HG02678 (cell line): ENCODE results near the gene PPP3CA.
A peak's percentile ranks its signal among the peaks of the same experiment; 100 is the strongest.

Experiments used
- ATAC-seq: cut with Tn5 transposase; IDR thresholded peaks from one replicate; pipeline ENCODE4 v1.9.1; 2021; ENCODE audit warnings: mild to moderate bottlenecking, moderate library complexity; ENCODE audit not compliant: unreplicated experiment

Gene PPP3CA

GRCh38 chr4:101332424-101332823 is 14.9 kb downstream of the PPP3CA start:
- ATAC-seq, result no peak

- ATAC-seq, result no peak
These were observed 16.3 kb downstream of the PPP3CA start for GRCh38 chr4:101331017-101331416.

- ATAC-seq, result no peak
These were observed 17.7 kb downstream of the PPP3CA start for GRCh38 chr4:101329592-101329991.

DNA sequence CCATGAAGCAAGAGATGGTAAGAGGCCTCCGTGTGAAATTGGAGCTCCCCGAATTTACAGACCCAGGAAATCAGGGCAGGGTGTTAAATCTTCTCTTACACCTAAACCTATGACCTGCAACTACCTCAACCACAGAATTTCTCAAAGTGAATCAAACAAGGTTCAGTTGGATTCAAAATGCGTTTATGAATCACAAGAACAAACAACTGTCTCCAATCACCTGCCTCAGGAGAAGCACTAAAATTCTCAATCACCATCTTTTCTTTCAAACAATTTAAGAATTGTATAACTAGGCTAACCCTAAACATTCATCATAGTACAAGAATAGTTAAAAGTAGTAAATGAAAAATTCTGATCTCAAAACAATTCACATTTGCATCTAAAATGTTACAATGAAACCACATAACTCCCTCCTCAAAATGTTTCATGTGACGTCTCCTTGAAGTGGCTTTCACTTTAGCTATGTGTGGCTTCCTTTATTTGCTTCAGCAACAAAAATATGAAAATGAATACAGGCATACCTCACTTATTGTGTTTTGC is 19.2 kb downstream of the PPP3CA start:
- ATAC-seq, result peak; percentile 91

DNA sequence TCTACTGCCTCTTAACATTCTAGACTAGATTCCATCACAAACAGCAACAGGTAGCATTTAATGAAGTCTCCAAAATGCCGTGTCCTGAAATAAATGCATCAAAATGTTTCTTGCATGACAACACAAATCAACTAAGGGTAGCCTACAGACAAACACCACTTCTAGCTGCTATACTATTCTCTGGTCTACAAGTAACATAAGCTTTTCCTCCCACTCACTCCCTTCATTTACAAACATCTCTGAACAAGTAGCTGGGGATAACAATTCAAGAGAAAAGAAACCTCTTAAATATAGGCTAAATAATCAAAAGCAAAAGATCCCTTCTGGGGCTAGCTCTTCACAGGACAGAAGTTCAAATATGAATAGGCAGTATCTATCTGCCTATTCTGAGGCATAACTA is 20.8 kb downstream of the PPP3CA start:
- ATAC-seq, result no peak

DNA sequence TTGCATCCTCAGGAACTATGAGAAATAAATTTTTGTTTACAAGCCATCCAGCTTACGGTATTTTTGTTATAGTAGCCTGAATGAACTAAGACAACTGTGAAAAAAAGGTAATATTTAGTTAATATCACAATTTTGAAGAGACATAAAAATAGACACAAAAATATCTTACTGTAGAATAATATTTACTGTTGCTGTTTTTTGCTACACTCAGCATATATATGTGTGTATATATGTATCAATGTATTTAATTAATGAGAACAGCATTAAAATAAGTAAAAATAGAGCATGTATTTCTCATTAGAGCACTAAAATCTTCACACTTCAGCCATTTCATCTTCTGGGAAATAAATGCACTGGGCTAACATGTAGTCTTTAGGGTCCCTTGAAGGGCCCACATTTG is 24.6 kb downstream of the PPP3CA start:
- ATAC-seq, result no peak

- ATAC-seq, result no peak
These were observed 25.8 kb downstream of the PPP3CA start for GRCh38 chr4:101321481-101322042.

DNA sequence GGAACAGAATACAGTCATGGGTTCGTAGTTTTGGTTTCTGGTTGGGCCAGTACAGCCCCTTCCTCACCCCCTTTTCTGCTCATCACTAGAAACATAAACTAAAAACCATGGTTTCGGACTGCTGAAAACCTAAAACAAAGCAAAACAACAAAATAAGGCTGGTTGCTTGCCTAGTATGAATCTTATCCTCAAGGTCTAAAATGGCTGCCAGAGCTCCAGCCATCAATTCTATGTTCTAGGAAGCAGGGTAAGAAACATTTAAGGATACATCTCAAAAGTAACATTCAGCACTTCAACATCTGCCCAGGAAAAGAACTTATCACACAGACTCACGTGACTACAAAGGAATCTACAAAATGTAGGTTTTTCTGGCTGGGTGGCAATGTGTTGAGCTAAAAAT is 31.5 kb downstream of the PPP3CA start:
- ATAC-seq, result no peak

DNA sequence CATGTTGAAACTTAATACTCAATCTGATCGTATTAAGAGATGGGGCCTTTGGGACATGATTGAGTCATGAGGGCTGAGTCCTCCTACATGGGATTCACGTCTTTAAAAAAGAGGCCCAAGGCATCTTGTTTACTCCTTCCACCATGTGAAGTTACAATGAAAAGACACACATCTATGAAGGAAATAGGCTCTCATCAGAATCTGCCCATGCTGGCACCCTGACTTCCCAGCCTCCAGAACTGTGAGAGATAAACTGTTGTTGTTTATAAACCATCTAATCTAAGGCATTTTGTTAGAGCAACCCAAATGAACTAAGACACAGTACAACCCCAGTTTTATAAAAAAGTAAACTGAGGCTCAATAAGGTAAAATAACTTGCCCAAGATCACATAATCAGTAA is 32.3 kb downstream of the PPP3CA start:
- no peak for ATAC-seq

GRCh38 chr4:101309925-101310324 is 37.4 kb downstream of the PPP3CA start:
- ATAC-seq, result no peak

- no peak for ATAC-seq
These were observed 39.4 kb downstream of the PPP3CA start for GRCh38 chr4:101307899-101308298.

GRCh38 chr4:101306764-101307615 is 40.3 kb downstream of the PPP3CA start:
- ATAC-seq, result peak; percentile 19

- ATAC-seq, result peak; percentile 70
These were observed 41.1 kb downstream of the PPP3CA start for GRCh38 chr4:101306225-101306624.

GRCh38 chr4:101304916-101305315 is 42.4 kb downstream of the PPP3CA start:
- ATAC-seq, result no peak

GRCh38 chr4:101299899-101300540 is 47.3 kb downstream of the PPP3CA start:
- no peak for ATAC-seq

DNA sequence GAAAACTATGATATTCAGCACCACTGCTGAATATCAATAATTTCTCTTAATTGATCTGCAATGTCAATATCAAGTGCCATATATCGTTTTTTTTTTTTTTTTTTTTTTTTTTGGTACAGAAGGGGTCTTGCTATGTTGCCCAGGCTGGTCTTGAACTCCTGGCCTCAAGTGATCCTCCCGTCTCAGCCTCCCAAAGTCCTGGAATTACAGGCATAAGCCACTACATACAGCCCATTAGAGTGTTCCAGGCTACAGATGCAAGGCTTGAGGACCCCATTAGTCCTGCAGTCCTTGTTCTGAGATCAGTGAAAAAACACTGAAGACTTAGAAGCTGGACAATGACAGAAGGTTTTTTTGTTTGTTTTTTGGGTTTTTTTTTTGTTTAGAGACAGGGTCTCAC is 48.3 kb downstream of the PPP3CA start:
- ATAC-seq, result no peak

DNA sequence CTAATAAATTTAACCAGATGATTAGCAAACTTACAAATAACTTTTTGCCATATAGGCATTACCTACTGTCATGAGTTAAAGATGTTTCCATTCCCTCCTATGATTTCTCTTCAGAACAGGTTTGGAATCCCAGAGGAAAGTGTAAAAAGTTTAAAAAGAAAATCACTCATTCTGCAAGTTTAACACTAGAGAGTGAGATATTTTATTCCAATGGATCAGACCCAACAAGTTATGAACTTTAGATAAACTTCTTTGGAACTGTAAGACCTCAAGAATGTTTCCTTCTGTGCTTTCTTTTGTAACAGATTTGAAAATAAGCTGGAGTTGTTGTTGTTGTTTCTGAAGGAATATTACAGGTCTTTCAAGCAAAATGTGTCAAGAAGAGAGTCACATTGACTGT is 51.6 kb downstream of the PPP3CA start:
- no peak for ATAC-seq

GRCh38 chr4:101294597-101294996 is 52.7 kb downstream of the PPP3CA start:
- no peak for ATAC-seq

DNA sequence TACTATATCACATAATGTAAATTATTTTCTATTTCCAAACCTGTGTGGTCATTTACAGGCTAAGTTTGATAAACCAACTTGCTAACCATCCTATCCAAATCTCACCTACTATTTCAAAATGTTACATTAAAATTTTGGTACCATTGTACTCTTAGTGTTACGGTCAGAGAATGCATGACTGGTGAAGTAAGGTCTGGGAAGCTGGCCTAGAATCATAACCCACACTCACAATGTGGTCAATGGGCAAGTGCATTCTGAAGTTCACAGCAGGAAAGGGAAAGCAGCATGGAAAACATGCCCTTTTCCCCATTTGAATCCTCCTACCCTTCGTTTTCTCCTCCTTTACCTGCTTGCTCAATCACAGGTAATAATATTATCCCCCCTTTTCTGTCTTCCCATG is 54.4 kb downstream of the PPP3CA start:
- ATAC-seq, result no peak

- ATAC-seq, result no peak
These were observed 55.1 kb downstream of the PPP3CA start for GRCh38 chr4:101292214-101292613.

DNA sequence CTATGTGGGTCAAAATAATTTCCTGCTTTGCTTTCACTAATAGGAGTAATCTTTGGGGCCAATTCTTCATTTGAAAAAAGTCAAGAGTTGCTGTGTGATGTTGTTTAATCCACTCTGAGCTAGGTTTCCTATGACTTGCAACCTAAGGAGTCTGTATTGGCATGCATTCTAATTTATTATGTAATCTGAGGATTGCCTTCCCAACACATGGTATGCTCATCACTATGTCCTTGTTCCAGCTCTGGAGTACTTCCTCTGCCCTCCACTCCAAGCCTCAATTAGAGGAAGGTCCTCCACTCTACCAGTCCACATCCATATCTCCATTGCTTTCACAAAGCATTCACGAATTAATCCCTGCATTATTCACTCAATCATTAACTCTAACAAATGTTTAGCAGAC is 56.1 kb downstream of the PPP3CA start:
- no peak for ATAC-seq

DNA sequence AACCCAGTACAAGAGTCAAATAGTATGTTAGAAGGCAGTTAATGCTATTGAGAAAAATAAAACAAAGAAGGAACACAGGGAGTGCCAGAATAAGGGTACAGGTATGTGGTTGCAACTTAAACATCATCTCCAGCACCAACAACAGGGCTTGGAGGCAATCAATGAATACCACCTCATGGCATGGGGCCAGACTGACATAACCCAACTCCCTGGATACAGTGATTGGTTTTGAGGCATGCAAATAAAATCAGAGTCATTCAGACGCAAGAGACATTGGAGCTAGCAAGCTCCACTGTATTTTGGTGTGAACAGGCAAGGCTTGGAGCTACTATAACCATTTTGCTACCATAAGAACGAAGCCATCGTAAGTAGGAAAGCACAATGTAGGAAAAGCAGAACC is 56.7 kb downstream of the PPP3CA start:
- no peak for ATAC-seq
